SHP77 treated with DMSO at 0.1 percent for 48 hours (cell line): Measurements from ENCODE around the gene HIVEP1.
"Not testable (repeated sequence)": the region's sequence is repeated elsewhere in the genome, so short reads cannot be mapped to it uniquely, and the experiment has no call there.

Source experiments
- DNase-seq: peaks from one replicate; lab custom pipeline; 2025; lab: John Stamatoyannopoulos, UW

HIVEP1 gene

GRCh38 chr6:12118607-12119006 is 106.5 kb downstream of the HIVEP1 start:
- DNase-seq, result no peak

DNA sequence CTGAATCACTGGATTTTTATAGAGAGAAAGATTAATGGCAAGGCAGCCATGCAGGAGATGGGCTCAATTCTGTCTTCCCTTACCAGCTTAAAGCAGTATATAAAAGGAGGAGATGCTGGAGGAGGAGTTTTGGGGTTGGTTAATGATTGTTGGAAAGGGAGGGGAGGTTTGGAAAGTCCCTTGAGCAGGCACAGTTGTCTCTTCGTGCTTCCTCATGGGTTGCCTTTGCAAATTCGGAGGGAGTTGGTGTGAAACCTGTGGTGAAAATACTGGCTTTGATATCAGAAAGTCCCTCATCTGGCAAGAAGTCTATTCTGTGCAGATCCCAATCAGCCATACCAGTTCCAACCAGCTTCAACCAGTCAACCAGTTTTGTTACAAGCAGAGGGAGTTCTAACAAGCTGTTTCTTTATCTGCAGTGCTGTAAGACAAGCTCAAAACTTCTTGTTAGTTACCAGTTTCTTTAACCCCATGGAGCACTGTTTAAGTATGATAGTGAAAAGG is 107.0 kb downstream of the HIVEP1 start:
- DNase-seq, result no peak

DNA sequence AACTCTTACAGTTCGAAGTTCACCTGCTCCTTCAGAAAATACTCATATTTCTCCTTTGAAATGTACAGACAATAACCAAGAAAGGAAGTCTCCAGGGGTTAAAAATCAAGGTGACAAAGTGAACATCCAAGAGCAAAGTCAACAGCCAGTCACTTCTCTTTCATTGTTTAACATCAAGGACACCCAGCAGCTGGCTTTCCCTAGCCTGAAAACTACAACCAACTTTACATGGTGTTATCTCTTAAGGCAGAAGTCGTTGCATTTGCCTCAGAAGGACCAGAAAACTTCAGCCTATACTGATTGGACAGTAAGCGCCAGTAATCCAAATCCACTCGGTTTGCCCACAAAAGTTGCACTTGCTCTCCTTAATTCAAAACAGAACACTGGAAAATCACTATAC is 113.3 kb downstream of the HIVEP1 start:
- DNase-seq, result no peak

DNA sequence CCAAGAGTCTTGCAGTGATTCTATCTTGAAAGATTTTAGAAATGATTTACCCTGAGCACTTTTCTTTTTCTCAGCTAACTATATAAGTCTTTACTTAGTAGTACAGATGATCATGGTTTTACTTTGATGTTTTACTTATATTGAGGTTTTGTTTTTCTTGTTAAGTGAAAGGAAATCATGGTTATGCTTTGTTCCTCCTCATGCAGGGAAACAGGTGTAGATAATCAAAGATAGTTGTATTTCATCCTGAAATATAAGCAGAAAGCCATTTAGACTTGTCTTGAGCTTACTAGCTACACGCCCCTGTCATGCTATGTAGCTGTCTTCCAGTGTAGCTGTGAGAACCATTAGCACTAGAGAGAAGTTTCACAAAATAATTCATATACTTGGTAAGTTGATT is 113.9 kb downstream of the HIVEP1 start:
- no peak for DNase-seq

DNA sequence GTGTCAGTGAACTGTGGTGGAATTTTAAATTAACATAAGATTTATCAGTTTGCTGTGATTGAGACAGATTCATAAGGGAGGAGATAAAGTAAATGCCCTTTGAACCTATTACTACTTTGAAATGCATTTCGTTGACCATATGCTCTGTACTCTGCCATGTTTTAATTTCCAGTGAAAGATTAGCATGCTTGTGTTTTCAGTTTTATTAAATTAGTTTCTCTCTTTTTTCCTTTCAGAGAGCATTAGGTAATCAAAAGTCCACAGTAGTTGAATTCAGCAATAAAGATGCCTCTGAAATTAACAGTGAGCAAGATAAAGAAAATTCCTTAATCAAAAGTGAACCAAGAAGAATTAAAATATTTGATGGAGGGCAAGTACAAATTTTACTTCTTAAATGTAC is 117.4 kb downstream of the HIVEP1 start:
- no peak for DNase-seq

GRCh38 chr6:12132351-12133222 is 120.5 kb downstream of the HIVEP1 start:
- no peak for DNase-seq

DNA sequence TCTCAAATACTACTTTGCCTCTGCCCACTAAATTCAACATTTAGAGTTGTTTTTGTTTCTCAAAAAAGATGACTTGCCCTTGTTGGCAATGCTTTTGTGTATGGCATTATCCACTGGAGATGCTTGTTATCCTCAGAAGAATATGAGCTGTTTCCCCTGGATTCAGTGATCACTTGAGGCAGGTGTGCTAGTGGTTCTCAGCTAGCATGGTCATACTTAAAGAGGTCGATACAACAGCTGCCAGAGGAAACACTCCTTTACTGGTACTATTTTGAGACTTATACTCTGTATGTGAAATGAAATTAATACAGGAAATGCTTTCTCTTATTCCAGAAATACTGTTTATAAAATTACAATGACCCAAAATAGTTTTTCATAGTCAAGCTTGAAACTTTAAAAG is 122.5 kb downstream of the HIVEP1 start:
- no peak for DNase-seq

DNA sequence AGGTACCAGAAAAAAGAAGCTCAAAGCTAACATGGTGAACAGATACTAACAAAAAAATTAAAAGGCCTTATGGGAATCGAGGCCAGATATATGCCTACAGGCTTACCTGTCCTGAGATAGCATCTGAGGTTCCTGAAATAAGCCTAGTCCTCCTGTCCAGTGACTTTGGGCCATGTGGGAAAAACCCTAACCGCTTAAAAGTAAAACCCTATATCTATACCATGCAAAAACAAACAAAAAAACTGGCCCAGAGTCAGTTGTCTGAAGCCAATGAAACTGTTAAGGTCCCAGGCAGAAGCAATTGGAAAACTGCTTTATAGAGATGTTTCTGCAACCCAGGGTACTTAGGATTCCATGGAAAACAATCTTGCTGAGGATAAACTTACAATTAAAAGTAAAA is 122.9 kb downstream of the HIVEP1 start:
- DNase-seq, result no peak

DNA sequence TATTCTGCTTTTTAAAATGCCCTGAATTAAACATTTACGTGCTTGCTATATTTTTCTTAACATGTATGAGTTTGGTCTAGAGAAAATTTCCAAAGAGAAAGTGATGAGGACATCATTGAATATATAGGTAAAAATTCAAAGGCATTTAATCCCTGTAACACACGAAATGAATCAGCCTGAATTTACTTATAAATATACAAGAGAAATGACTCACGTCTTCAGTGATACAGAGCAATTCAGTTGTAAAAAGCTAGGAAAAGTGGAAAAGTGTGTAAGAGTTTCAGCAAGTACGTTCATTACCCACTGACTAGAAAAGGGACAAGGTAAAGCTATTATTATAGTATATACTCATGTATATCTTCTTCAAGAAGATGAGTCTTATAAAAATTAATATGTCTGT is 124.8 kb downstream of the HIVEP1 start:
- no peak for DNase-seq

- no peak for DNase-seq
Measured at GRCh38 chr6:12137480-12137879, 125.4 kb downstream of the HIVEP1 start.

DNA sequence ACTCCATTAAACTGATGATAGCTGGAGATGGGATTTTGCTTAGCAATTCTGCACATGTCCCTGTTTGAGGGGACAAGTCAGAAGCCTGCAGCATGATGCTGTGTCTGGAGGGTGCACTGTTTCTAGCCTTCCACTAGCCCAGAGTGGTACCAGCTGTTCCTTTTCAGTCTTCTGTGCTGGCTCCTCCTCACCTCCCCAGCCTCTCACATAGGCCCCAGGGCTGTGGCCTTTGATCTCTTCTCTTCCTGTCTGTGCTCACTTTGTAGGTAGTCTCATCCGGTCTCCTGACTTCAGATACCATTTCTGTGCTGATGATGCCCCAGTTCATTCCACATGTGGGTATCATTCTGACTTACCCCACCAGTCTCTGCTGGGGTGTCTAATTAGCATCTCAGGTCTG is 126.3 kb downstream of the HIVEP1 start:
- no peak for DNase-seq

GRCh38 chr6:12138936-12139335 is 126.8 kb downstream of the HIVEP1 start:
- DNase-seq, result no peak

- DNase-seq, result no peak
Measured at GRCh38 chr6:12147557-12148316, 135.6 kb downstream of the HIVEP1 start.

GRCh38 chr6:12148317-12148801 is 136.2 kb downstream of the HIVEP1 start:
- no peak for DNase-seq

- DNase-seq, result no peak
Measured at GRCh38 chr6:12148841-12149240, 136.7 kb downstream of the HIVEP1 start.

DNA sequence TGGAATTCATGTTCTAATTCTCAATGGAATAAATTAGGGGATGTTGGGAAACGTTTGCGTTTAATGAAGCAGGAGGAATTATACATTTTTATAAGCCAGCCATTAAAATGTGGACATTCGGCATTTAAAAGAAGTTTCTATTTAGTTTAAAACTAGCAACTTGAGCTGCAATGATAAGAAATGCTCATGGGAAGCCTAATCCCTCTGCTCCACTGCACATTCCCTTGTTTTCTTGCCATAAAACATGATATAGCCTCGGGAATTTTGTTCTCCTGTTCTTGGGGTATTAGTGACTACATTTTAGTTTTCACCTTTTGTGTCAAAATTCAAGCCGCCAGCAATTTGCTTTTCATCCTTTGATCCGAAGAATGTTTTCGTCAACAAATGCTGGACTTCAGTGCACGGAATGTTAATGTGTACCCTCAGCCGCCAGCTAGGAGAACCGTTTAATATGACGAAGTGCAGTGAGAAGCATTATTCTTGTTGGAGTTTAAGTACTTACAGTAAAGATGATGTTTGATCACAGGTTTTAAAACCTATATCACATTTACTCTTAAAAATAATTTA is 137.9 kb downstream of the HIVEP1 start:
- no peak for DNase-seq

GRCh38 chr6:12150812-12151432 is 138.8 kb downstream of the HIVEP1 start:
- no peak for DNase-seq

- DNase-seq, result no peak
Measured at GRCh38 chr6:12151433-12151820, 139.3 kb downstream of the HIVEP1 start.

DNA sequence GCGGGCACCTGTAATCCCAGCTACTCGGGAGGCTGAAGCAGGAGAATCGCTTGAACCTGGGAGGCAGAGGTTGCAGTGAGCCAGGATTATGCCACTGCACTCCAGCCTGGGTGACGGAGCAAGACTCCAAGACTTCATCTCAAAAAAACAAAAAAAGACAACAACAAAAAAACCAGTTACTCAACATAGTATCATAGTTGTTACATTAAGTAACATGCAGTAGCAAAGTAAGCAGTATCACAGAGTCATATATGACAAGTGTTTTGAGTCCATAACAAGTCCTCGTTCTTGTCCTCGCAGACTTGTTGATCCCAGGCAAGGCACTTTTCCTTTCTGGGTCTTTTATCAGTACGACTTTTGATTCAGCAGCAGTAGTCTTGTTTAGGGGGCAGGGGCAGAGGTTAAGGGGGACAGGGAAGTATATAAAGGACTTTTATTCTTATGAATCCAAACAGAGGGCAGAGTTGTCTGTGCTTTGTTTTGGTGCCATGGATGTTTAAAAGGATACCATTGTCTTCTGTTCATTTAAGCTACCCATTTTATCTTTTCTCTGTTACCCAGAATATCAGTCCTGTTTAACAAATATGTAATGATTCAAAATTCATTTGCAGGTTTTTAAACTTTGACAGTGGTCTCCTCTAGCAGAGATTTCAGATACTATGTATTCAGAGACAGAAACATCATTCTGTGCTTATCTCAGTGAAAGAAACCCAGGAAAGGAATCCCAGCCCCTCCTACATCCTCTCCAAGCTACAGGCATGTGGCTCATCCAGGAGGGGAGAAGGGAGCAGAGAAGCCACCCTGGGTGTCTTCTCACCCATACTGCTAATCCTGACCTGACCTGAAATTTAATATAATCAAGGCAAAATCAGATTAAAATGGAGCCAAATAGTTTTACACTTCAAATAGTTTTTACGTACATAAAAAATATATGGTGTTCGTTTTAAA is 140.2 kb downstream of the HIVEP1 start:
- DNase-seq, result no peak

DNA sequence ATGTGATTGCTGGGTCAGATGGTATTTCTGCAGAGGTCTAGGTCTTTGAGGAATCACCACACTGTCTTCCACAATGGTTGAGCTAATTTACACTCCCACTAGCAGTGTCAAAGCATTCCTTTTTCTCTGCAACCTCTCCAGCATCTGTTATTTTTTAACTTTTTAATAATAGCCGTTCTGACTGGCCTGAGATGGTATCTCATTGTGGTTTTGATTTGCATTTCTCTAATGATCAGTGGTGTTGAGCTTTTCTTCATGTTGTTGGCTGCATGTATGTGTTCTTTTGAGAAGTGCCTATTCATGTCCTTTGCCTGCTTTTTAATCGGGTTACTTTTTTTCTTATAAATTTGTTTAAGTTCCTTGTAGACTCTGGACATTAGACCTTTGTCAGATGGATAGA is 143.7 kb downstream of the HIVEP1 start:
- DNase-seq, result not testable (repeated sequence)
